ENCODE results near the gene FBXL17. TPM values are rescaled to one million over a fixed set of nuclear protein-coding genes. Genes with fewer than 3 reads are reported as not detected.

FBXL17 gene
- total and polyA plus RNA-seq, 2 experiments from 2014 or later, result 1.8 to 13.1 TPM

GRCh38 chr5:107980923-107981692, 400.8 kb downstream of the FBXL17 start:
- Histone ChIP-seq H3K4me2 (ENCODE audit: unreplicated experiment) (no peak overlapping the region), H3K4me1 (ENCODE audit: insufficient read depth) (peaks cover 3% of the 10 kb centered on the region; the same call in 1 of the 2 replicates), H3K27me3 (replicated peaks; ENCODE audit: insufficient read depth) (no peaks in the 10 kb centered on the region), H3K27ac (no peak overlapping the region), H3K36me3 (ENCODE audit: low read depth) (no peaks in the 10 kb centered on the region), H3K9me2 (ENCODE audit: insufficient read depth) (no peaks in the 10 kb centered on the region), H3F3A (ENCODE audit: insufficient read depth) (no peaks in the 10 kb centered on the region), H3K9ac (no peak overlapping the region), H4K20me1 (ENCODE audit: insufficient read depth) (no peaks in the 10 kb centered on the region), H2AFZ (no peak overlapping the region), H3K79me2 (ENCODE audit: insufficient read depth) (no peaks in the 10 kb centered on the region), H3K4me3 (no peak overlapping the region), H3K9me3 (ENCODE audit: low read depth) (no peaks in the 10 kb centered on the region)
- DNase-seq, result no peak
- in situ Hi-C loops (cut with MboI), result no loop called here
- WGBS, 2 experiments (ENCODE audit: low coverage in 1 of 2, low lambda C conversion rate in 2 of 2, missing lambda C conversion rate in 2 of 2), result 95 to 98% methylated on average over 13 of the region's 13 CpGs
- TF ChIP-seq EZH2 (IDR thresholded peaks at IDR 0.05; ENCODE audit: insufficient read depth, poor library complexity, severe bottlenecking) (no peak), EZH2phosphoT487 (IDR thresholded peaks at IDR 0.05; ENCODE audit: insufficient read depth, low read depth) (no peak)

DNA sequence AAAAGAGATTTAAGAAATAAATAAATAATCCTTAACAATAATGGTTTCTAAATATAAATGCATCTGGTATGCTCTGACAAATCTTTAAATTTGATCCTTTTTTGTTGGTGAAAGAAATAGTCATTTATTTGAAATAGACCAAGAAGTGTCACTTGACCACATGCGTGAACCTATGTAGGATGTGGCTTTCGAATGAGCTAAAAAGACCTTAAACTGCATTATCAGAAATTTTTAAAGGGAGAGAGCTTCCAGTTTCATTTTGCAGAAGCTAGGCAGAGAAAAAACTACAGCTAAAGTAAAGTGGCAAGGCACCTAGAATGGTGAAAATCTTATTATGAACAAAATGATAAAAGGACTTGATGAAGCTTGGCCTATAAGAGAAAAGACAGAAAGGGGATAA, 402.0 kb downstream of the FBXL17 start:
- Histone ChIP-seq H3F3A (ENCODE audit: insufficient read depth) (no peaks in the 10 kb centered on the region), H3K79me2 (ENCODE audit: insufficient read depth) (no peaks in the 10 kb centered on the region), H3K4me1 (ENCODE audit: insufficient read depth) (peaks cover 3% of the 10 kb centered on the region; the same call in 1 of the 2 replicates), H3K36me3 (ENCODE audit: low read depth) (no peaks in the 10 kb centered on the region), H4K20me1 (ENCODE audit: insufficient read depth) (no peaks in the 10 kb centered on the region), H3K27me3 (replicated peaks; ENCODE audit: insufficient read depth) (no peaks in the 10 kb centered on the region), H2AFZ (no peak overlapping the region), H3K4me3 (no peak overlapping the region), H3K27ac (no peak overlapping the region), H3K9me3 (ENCODE audit: low read depth) (no peaks in the 10 kb centered on the region), H3K4me2 (ENCODE audit: unreplicated experiment) (no peak overlapping the region), H3K9ac (no peak overlapping the region), H3K9me2 (ENCODE audit: insufficient read depth) (no peaks in the 10 kb centered on the region)
- in situ Hi-C loops (cut with MboI), result no loop called here
- TF ChIP-seq EZH2 (IDR thresholded peaks at IDR 0.05; ENCODE audit: insufficient read depth, poor library complexity, severe bottlenecking) (no peak), EZH2phosphoT487 (IDR thresholded peaks at IDR 0.05; ENCODE audit: insufficient read depth, low read depth) (no peak)
- 97% methylated on average over 2 of the region's 2 CpGs for WGBS, 2 experiments (ENCODE audit: low coverage in 1 of 2, low lambda C conversion rate in 2 of 2, missing lambda C conversion rate in 2 of 2)
- DNase-seq, result no peak

GRCh38 chr5:107979291-107979690, 402.6 kb downstream of the FBXL17 start:
- H2AFZ ChIP-seq, result no peak overlapping the region
- H4K20me1 ChIP-seq (ENCODE audit: insufficient read depth), result no peaks in the 10 kb centered on the region
- H3K4me1 ChIP-seq (ENCODE audit: insufficient read depth), result peaks cover 3% of the 10 kb centered on the region; the same call in 1 of the 2 replicates
- H3K27me3 ChIP-seq (replicated peaks; ENCODE audit: insufficient read depth), result no peaks in the 10 kb centered on the region
- H3K4me2 ChIP-seq (ENCODE audit: unreplicated experiment), result no peak overlapping the region
- 48 to 51% methylated on average over 3 of the region's 3 CpGs for WGBS, 2 experiments (ENCODE audit: low coverage in 1 of 2, low lambda C conversion rate in 2 of 2, missing lambda C conversion rate in 2 of 2)
- H3K36me3 ChIP-seq (ENCODE audit: low read depth), result no peaks in the 10 kb centered on the region
- no peaks in the 10 kb centered on the region for H3F3A ChIP-seq (ENCODE audit: insufficient read depth)
- peak; percentile 24 for DNase-seq
- H3K9me2 ChIP-seq (ENCODE audit: insufficient read depth), result no peaks in the 10 kb centered on the region
- H3K79me2 ChIP-seq (ENCODE audit: insufficient read depth), result no peaks in the 10 kb centered on the region
- TF ChIP-seq EZH2phosphoT487 (IDR thresholded peaks at IDR 0.05; ENCODE audit: insufficient read depth, low read depth), result no peak
- no peak for TF ChIP-seq EZH2 (IDR thresholded peaks at IDR 0.05; ENCODE audit: insufficient read depth, poor library complexity, severe bottlenecking)
- in situ Hi-C loops (cut with MboI), result no loop called here
- H3K9me3 ChIP-seq (ENCODE audit: low read depth), result no peaks in the 10 kb centered on the region
- no peak overlapping the region for H3K4me3 ChIP-seq
- no peak overlapping the region for H3K9ac ChIP-seq
- H3K27ac ChIP-seq, result no peak overlapping the region

- Histone ChIP-seq H3K27ac (no peak overlapping the region), H3K4me3 (no peak overlapping the region), H3K9ac (no peak overlapping the region), H2AFZ (no peak overlapping the region), H4K20me1 (ENCODE audit: insufficient read depth) (no peaks in the 10 kb centered on the region), H3K4me2 (ENCODE audit: unreplicated experiment) (no peak overlapping the region), H3K9me2 (ENCODE audit: insufficient read depth) (no peaks in the 10 kb centered on the region), H3K79me2 (ENCODE audit: insufficient read depth) (no peaks in the 10 kb centered on the region), H3F3A (ENCODE audit: insufficient read depth) (no peaks in the 10 kb centered on the region), H3K27me3 (replicated peaks; ENCODE audit: insufficient read depth) (no peaks in the 10 kb centered on the region), H3K36me3 (ENCODE audit: low read depth) (no peaks in the 10 kb centered on the region), H3K9me3 (ENCODE audit: low read depth) (no peaks in the 10 kb centered on the region), H3K4me1 (ENCODE audit: insufficient read depth) (peaks cover 3% of the 10 kb centered on the region; the same call in 1 of the 2 replicates)
- 95 to 100% methylated on average over 3 of the region's 3 CpGs for WGBS, 2 experiments (ENCODE audit: low coverage in 1 of 2, low lambda C conversion rate in 2 of 2, missing lambda C conversion rate in 2 of 2)
- in situ Hi-C loops (cut with MboI), result no loop called here
- no peak for DNase-seq
- no peak for TF ChIP-seq EZH2 (IDR thresholded peaks at IDR 0.05; ENCODE audit: insufficient read depth, poor library complexity, severe bottlenecking)
- no peak for TF ChIP-seq EZH2phosphoT487 (IDR thresholded peaks at IDR 0.05; ENCODE audit: insufficient read depth, low read depth)
Measured at GRCh38 chr5:107977550-107978071, 404.3 kb downstream of the FBXL17 start.

Data from GM23248 (cell line).